DOHH2 (cell line): ENCODE data around the gene HIBCH.

ENCODE experiments used
- H3F3A ChIP-seq: fragments of 200-600 bp; sonication (generic), shearing (Covaris generic); 2 replicates; pipeline ENCODE4 v1.6.0; 2016; ENCODE audit warnings: antibody characterized with exemption, mild to moderate bottlenecking; ENCODE audit not compliant: control insufficient read depth, insufficient read depth
- H3K27ac ChIP-seq: fragments of 200-600 bp; sonication (generic); 2 replicates; pipeline ENCODE4 v1.5.1; 2014; ENCODE audit warnings: low read depth, mild to moderate bottlenecking, low read length, moderate library complexity
- H3K27me3 ChIP-seq: fragments of 200-600 bp; sonication (generic); 2 replicates; pipeline ENCODE4 v1.6.1; 2014; ENCODE audit warnings: mild to moderate bottlenecking, low read length, mixed read lengths; ENCODE audit not compliant: control insufficient read depth
- H3K36me3 ChIP-seq: fragments of 200-600 bp; sonication (generic); 2 replicates; pipeline ENCODE4 v1.6.1; 2014; ENCODE audit warnings: mild to moderate bottlenecking, low read length, moderate library complexity, mixed read lengths; ENCODE audit not compliant: control insufficient read depth
- H3K4me1 ChIP-seq: fragments of 200-600 bp; sonication (generic); 2 replicates; pipeline ENCODE4 v1.6.1; 2014; ENCODE audit warnings: mild to moderate bottlenecking, low read length, mixed read lengths; ENCODE audit not compliant: control insufficient read depth
- H3K4me2 ChIP-seq: fragments of 200-600 bp; sonication (generic); 2 replicates; pipeline ENCODE4 v1.6.0; 2014; ENCODE audit warnings: mild to moderate bottlenecking, low read length, moderate library complexity
- H3K4me3 ChIP-seq: fragments of 200-600 bp; sonication (generic); 2 replicates; pipeline ENCODE4 v1.5.1; 2014; ENCODE audit warnings: mild to moderate bottlenecking, low read length, mixed read lengths
- H3K79me2 ChIP-seq: fragments of 200-600 bp; sonication (generic); 2 replicates; pipeline ENCODE4 v1.6.1; 2014; ENCODE audit warnings: mild to moderate bottlenecking, low read length, mixed read lengths; ENCODE audit not compliant: control insufficient read depth
- H3K9me2 ChIP-seq: fragments of 200-600 bp; sonication (generic); replicated peaks from 2 replicates; pipeline ENCODE4 v1.6.1; 2014; ENCODE audit warnings: mild to moderate bottlenecking, low read length, mixed read lengths; ENCODE audit not compliant: control insufficient read depth
- H3K9me3 ChIP-seq: fragments of 200-600 bp; sonication (generic); 2 replicates; pipeline ENCODE4 v1.6.1; 2014; ENCODE audit warnings: antibody characterized with exemption, low read length, mixed read lengths; ENCODE audit not compliant: control insufficient read depth, insufficient read depth
- H4K20me1 ChIP-seq: fragments of 200-600 bp; sonication (generic); 2 replicates; pipeline ENCODE4 v1.6.0; 2014; ENCODE audit warnings: low read depth, mild to moderate bottlenecking, antibody characterized with exemption, low read length, moderate library complexity; ENCODE audit not compliant: control insufficient read depth, insufficient read depth
- EZH2phosphoT487 ChIP-seq: fragments of 200-600 bp; sonication (generic); IDR thresholded peaks from 2 replicates; pipeline ENCODE4 v1.6.1; 2017; ENCODE audit warnings: borderline replicate concordance, mild to moderate bottlenecking, antibody characterized with exemption, low read length, moderate library complexity, mixed read lengths
- TF ChIP-seq, protein P1 (sequence below): fragments of 200-600 bp; sonication (generic); IDR thresholded peaks from one replicate; pipeline ENCODE4 v1.5.1; 2014; ENCODE audit warnings: antibody characterized with exemption, mild to moderate bottlenecking, low read depth, low read length; ENCODE audit not compliant: poor library complexity, severe bottlenecking

HIBCH gene

DNA sequence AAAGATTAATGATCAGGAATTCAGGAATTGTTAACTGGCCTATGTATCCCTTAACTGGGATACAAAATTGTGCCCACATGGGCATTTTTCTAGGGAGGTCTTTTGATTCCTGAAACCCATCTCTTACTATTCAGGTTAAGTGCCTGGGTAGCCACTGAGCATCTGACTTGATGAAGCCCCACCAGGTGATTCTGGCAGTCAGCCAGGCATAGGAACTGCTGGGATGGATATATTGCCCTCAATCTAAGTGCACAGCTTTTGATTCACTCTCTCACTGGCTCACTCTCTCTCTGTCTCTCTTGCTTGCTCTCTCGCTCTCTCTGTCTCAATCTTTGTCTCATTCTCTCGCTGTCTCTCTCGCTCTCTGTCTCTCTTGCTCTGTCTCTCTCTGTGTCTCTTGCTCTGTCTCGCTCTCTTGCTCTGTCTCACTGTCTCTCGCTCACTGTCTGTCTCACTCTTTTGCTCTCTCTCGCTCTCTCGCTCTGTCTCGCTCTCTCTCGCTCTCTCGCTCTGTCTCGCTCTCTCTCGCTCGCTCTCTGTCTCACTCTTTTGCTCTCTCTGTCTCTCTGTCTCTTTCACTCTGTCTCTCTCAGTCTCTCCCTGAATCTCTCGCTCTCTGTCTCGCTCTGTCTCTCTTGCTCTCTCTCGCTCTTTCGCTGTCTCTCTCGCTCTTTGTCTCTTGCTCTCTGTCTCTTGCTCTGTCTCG is 46.0 kb upstream of the HIBCH start:
- Histone ChIP-seq H3K4me1 (no peaks in the 10 kb centered on the region), H3K4me3 (no peak overlapping the region), H3K27ac (no peak overlapping the region), H3K27me3 (no peaks in the 10 kb centered on the region), H3K9me3 (no peaks in the 10 kb centered on the region), H3K79me2 (no peaks in the 10 kb centered on the region), H4K20me1 (no peaks in the 10 kb centered on the region), H3F3A (no peaks in the 10 kb centered on the region), H3K36me3 (no peaks in the 10 kb centered on the region), H3K4me2 (no peak overlapping the region), H3K9me2 (no peaks in the 10 kb centered on the region)
- TF ChIP-seq EZH2phosphoT487, result no peak
- TF ChIP-seq, protein P1, sequence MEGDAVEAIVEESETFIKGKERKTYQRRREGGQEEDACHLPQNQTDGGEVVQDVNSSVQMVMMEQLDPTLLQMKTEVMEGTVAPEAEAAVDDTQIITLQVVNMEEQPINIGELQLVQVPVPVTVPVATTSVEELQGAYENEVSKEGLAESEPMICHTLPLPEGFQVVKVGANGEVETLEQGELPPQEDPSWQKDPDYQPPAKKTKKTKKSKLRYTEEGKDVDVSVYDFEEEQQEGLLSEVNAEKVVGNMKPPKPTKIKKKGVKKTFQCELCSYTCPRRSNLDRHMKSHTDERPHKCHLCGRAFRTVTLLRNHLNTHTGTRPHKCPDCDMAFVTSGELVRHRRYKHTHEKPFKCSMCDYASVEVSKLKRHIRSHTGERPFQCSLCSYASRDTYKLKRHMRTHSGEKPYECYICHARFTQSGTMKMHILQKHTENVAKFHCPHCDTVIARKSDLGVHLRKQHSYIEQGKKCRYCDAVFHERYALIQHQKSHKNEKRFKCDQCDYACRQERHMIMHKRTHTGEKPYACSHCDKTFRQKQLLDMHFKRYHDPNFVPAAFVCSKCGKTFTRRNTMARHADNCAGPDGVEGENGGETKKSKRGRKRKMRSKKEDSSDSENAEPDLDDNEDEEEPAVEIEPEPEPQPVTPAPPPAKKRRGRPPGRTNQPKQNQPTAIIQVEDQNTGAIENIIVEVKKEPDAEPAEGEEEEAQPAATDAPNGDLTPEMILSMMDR, result no peak

DNA sequence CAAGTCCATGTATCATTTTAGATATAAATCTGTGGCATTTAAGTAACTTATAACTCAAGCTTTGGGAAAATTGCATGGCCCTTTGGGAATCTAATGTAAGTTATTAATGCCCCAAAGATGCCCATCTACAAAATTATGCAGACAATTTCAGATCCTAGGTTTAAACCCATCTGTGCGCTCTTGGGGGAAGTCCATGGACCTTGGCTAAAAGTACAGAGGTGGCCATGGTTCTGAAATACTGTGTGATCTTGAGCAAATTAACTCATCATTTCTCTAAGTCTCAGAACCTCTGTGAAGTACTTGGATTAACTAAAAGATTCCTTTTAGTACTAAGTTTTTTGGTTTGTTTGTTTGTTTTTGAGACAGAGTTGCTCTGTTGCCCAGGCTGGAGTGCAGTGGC is 43.3 kb upstream of the HIBCH start:
- Histone ChIP-seq H3K27ac (no peak overlapping the region), H4K20me1 (no peaks in the 10 kb centered on the region), H3K4me3 (no peak overlapping the region), H3K4me2 (no peak overlapping the region), H3K27me3 (no peaks in the 10 kb centered on the region), H3K4me1 (no peaks in the 10 kb centered on the region), H3K79me2 (no peaks in the 10 kb centered on the region), H3K9me2 (no peaks in the 10 kb centered on the region), H3F3A (no peaks in the 10 kb centered on the region), H3K36me3 (no peaks in the 10 kb centered on the region), H3K9me3 (no peaks in the 10 kb centered on the region)
- TF ChIP-seq EZH2phosphoT487, result no peak
- TF ChIP-seq, protein P1, result no peak

DNA sequence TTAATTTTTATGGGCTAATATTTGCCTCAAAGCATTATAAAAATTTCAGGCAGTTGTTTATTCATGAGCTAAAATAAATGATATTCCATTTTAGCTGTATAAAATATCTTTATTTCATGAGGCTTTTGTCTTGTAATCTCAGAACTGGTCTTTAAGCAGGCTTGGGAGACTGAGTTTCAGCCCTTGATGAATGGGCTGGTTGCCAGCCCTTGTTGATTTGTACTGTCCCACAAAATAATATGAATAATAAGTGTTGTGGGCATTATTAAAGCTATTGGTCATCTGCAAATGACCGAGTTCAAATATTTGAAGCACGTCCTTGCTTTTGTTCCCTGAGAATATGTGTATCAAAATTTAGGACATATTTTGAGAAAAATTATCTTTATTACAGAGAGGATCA is 41.9 kb upstream of the HIBCH start:
- TF ChIP-seq, protein P1, result no peak
- no peak for TF ChIP-seq EZH2phosphoT487

More for the DNA sequence above, 41.9 kb upstream of the HIBCH start:
- H3K9me2 ChIP-seq, result no peaks in the 10 kb centered on the region
- H3K36me3 ChIP-seq, result no peaks in the 10 kb centered on the region
- H3K9me3 ChIP-seq, result no peaks in the 10 kb centered on the region
- no peaks in the 10 kb centered on the region for H3K27me3 ChIP-seq
- no peaks in the 10 kb centered on the region for H3F3A ChIP-seq
- H3K79me2 ChIP-seq, result no peaks in the 10 kb centered on the region
- no peak overlapping the region for H3K4me2 ChIP-seq
- no peak overlapping the region for H3K27ac ChIP-seq
- H3K4me1 ChIP-seq, result no peaks in the 10 kb centered on the region
- H4K20me1 ChIP-seq, result no peaks in the 10 kb centered on the region
- H3K4me3 ChIP-seq, result no peak overlapping the region
